ENCODE results near the gene C2CD4D. TPM values are rescaled to one million over a fixed set of nuclear protein-coding genes. Genes with fewer than 3 reads are reported as not detected.
A peak's percentile ranks its signal among the peaks of the same experiment; 100 is the strongest.
"Not testable (repeated sequence)": the region's sequence is repeated elsewhere in the genome, so short reads cannot be mapped to it uniquely, and the experiment has no call there.

C2CD4D gene
- total RNA-seq, result 1 to 10 TPM; 1.3 to 1.6 TPM

- peaks cover 35% of the 10 kb centered on the region for H3K4me1 Mint-ChIP-seq (ENCODE audit: low read depth)
- H3K27ac Mint-ChIP-seq, result peak within 1 kb of the TSS; percentile 84
- POLR2A ChIA-PET, result interaction anchor here (0.6 to 3.0 kb wide), 11 partner anchors 8 to 312 kb away, joined by 3 to 9 read pairs (median 3); partner anchors contain the start of genes MRPL9 and TDRKH
- CTCF ChIA-PET, result interaction anchor here (1.0 to 1.5 kb wide), 2 partner anchors 9 to 119 kb away, joined by 4 read pairs; partner anchors contain the start of gene RIIAD1
- H3K9me3 Mint-ChIP-seq, result no peaks in the 10 kb centered on the region
- ATAC-seq, result peak; percentile 69
- no peaks in the 10 kb centered on the region for H3K27me3 Mint-ChIP-seq
- peak within 1 kb of the TSS; percentile 80 for H3K4me3 Mint-ChIP-seq
- peaks cover 14% of the 10 kb centered on the region for H3K36me3 Mint-ChIP-seq (ENCODE audit: low read depth)
- DNase-seq, result peak; percentile 79
- TF ChIP-seq CTCF (IDR thresholded peaks at IDR 0.05), result no peak
- intact Hi-C loops (cut with micrococcal nuclease), result loop anchor here (5.0 to 10.0 kb wide), 2 partner anchors 77 to 245 kb away; partner anchors contain the start of gene MRPL9
Observed at GRCh38 chr1:151839457-151840403, at the start of gene C2CD4D. TSS of gene C2CD4D (minus strand) at chr1:151839820. CDS start at chr1:151838989, 831 bp downstream.

- Mint-ChIP-seq H3K4me3 (no peak overlapping the region), H3K36me3 (ENCODE audit: low read depth) (peaks cover 51% of the 10 kb centered on the region), H3K27me3 (no peaks in the 10 kb centered on the region), H3K4me1 (ENCODE audit: low read depth) (peaks cover 18% of the 10 kb centered on the region), H3K9me3 (no peaks in the 10 kb centered on the region), H3K27ac (no peak overlapping the region)
- peak; percentile 58 for ATAC-seq
- CTCF ChIA-PET, result interaction anchor here (0.7 to 3.3 kb wide), 9 partner anchors 12 to 124 kb away, joined by 3 to 26 read pairs (median 3); no protein-coding TSS in a partner anchor
- intact Hi-C loops (cut with micrococcal nuclease), result no loop called here
- DNase-seq, result no peak
- peak; percentile 60 for TF ChIP-seq CTCF (IDR thresholded peaks at IDR 0.05)
- POLR2A ChIA-PET, result no interaction called here
Observed at GRCh38 chr1:151888972-151889570, 49.5 kb upstream of the C2CD4D start.

GRCh38 chr1:151887028-151887427 lies 47.4 kb upstream of the C2CD4D start:
- CTCF ChIA-PET, result interaction anchor here (1.1 to 3.3 kb wide), 6 partner anchors 21 to 293 kb away, joined by 3 to 26 read pairs (median 6); no protein-coding TSS in a partner anchor
- POLR2A ChIA-PET, result no interaction called here
- intact Hi-C loops (cut with micrococcal nuclease), result no loop called here
- peaks cover 43% of the 10 kb centered on the region for H3K36me3 Mint-ChIP-seq (ENCODE audit: low read depth)
- no peaks in the 10 kb centered on the region for H3K27me3 Mint-ChIP-seq
- TF ChIP-seq CTCF (IDR thresholded peaks at IDR 0.05), result no peak
- no peak overlapping the region for H3K4me3 Mint-ChIP-seq
- no peaks in the 10 kb centered on the region for H3K9me3 Mint-ChIP-seq
- ATAC-seq (no peak), DNase-seq (no peak)
- H3K4me1 Mint-ChIP-seq (ENCODE audit: low read depth), result peaks cover 11% of the 10 kb centered on the region
- H3K27ac Mint-ChIP-seq, result no peak overlapping the region

GRCh38 chr1:151885479-151885878 lies 45.9 kb upstream of the C2CD4D start:
- no peak for DNase-seq
- ChIA-PET POLR2A (interaction anchor here (1.0 kb wide), 1 partner anchor 13 kb away, joined by 5 read pairs; no protein-coding TSS in a partner anchor), CTCF (interaction anchor here (0.9 kb wide), 1 partner anchor 12 kb away, joined by 3 read pairs; no protein-coding TSS in a partner anchor)
- TF ChIP-seq CTCF (IDR thresholded peaks at IDR 0.05), result no peak
- Mint-ChIP-seq H3K9me3 (no peaks in the 10 kb centered on the region), H3K27ac (no peak overlapping the region), H3K27me3 (no peaks in the 10 kb centered on the region), H3K4me1 (ENCODE audit: low read depth) (no peaks in the 10 kb centered on the region), H3K36me3 (ENCODE audit: low read depth) (peaks cover 34% of the 10 kb centered on the region), H3K4me3 (no peak overlapping the region)
- intact Hi-C loops (cut with micrococcal nuclease), result no loop called here
- ATAC-seq, result no peak

- ATAC-seq; H3K9me3 Mint-ChIP-seq; intact Hi-C loops (cut with micrococcal nuclease); H3K4me1 Mint-ChIP-seq (ENCODE audit: low read depth); H3K27me3 Mint-ChIP-seq; H3K4me3 Mint-ChIP-seq; DNase-seq; H3K27ac Mint-ChIP-seq: not testable (repeated sequence)
- CTCF ChIA-PET, result interaction anchor here (0.9 to 4.4 kb wide), 2 partner anchors 12 to 116 kb away, joined by 3 to 24 read pairs; no protein-coding TSS in a partner anchor
- POLR2A ChIA-PET, result interaction anchor here (1.0 kb wide), 1 partner anchor 13 kb away, joined by 5 read pairs; no protein-coding TSS in a partner anchor
- peaks cover 33% of the 10 kb centered on the region for H3K36me3 Mint-ChIP-seq (ENCODE audit: low read depth)
Observed at GRCh38 chr1:151884879-151885278, 45.3 kb upstream of the C2CD4D start.

GRCh38 chr1:151884445-151884844 lies 44.8 kb upstream of the C2CD4D start:
- ChIA-PET POLR2A (interaction anchor here (1.0 to 1.2 kb wide), 2 partner anchors 21 to 25 kb away, joined by 3 read pairs; partner anchors contain the start of gene THEM4), CTCF (interaction anchor here (0.9 to 4.4 kb wide), 3 partner anchors 13 to 117 kb away, joined by 3 to 24 read pairs (median 3); no protein-coding TSS in a partner anchor)
- H3K4me1 Mint-ChIP-seq (ENCODE audit: low read depth); H3K27me3 Mint-ChIP-seq; H3K27ac Mint-ChIP-seq; H3K9me3 Mint-ChIP-seq; ATAC-seq; DNase-seq; intact Hi-C loops (cut with micrococcal nuclease); H3K4me3 Mint-ChIP-seq: not testable (repeated sequence)
- peaks cover 33% of the 10 kb centered on the region for H3K36me3 Mint-ChIP-seq (ENCODE audit: low read depth)

GRCh38 chr1:151883898-151884297 lies 44.3 kb upstream of the C2CD4D start:
- H3K9me3 Mint-ChIP-seq; H3K4me3 Mint-ChIP-seq; intact Hi-C loops (cut with micrococcal nuclease); ATAC-seq; DNase-seq; H3K27ac Mint-ChIP-seq; H3K4me1 Mint-ChIP-seq (ENCODE audit: low read depth); H3K27me3 Mint-ChIP-seq: not testable (repeated sequence)
- POLR2A ChIA-PET, result interaction anchor here (1.0 to 1.2 kb wide), 2 partner anchors 21 to 25 kb away, joined by 3 read pairs; partner anchors contain the start of gene THEM4
- peaks cover 30% of the 10 kb centered on the region for H3K36me3 Mint-ChIP-seq (ENCODE audit: low read depth)
- CTCF ChIA-PET, result interaction anchor here (1.0 to 4.4 kb wide), 2 partner anchors 25 to 117 kb away, joined by 3 to 24 read pairs; no protein-coding TSS in a partner anchor
